Hepatocyte (in vitro differentiated cells): ENCODE data around the gene RUNDC1.

Experiments used
- CTCF ChIP-seq: fragments of 200-600 bp; sonication (generic); IDR thresholded peaks from 2 replicates; pipeline ENCODE4 v1.5.1; 2016; ENCODE audit warnings: antibody characterized with exemption, mild to moderate bottlenecking; ENCODE audit not compliant: poor library complexity
- EZH2 ChIP-seq: fragments of 200-600 bp; sonication (generic); IDR thresholded peaks from 2 replicates; pipeline ENCODE4 v1.6.1; 2016; ENCODE audit warnings: antibody characterized with exemption, mild to moderate bottlenecking, borderline replicate concordance
- EZH2phosphoT487 ChIP-seq: fragments of 200-600 bp; sonication (generic); IDR thresholded peaks from one replicate; pipeline ENCODE4 v1.6.1; 2018; ENCODE audit warnings: antibody characterized with exemption, mild to moderate bottlenecking, low read depth, moderate library complexity; ENCODE audit not compliant: unreplicated experiment, severe bottlenecking

DNA sequence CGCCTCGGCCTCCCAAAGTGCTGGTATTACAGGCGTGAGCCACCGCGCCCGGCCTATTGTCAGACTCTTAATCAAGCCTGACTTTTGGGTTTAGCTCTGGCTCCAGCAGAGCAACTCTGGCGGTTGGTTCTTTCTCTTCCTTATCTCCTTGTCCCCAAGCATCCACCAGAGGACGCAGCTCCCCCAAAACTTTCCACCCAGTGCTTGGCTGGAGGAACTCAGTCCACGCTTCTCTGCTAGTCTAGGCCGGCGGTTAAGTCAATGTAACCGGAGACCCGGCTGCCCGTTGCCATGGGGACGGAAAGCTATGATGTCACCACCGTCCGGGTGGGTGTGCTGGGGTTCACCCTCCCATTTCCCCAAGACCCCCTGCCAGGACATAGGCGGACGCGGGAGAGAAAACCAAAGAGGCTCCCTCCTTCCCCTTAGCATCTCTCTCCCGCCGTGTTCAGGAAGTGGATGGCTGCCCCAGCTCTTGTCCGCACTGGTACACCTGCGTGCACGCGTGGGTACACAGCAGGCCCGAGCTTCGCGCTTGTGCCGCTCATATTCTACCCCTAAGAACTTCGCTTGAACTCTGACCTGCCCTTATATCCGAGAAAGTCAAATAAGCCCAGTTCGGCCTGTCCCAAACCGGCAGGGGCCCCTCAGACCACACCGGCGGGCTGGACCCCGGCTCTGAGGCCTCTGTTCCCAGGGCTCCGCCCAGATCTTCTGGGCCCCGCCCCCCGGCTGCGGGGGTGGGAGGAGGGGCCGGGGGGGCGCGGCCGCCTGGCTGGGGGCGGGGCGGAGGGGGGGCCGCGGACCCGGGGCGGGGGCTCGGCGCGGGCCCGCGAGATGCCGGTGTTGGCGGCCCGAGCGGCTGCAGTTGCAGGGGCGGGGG, 44.3 kb downstream of the RUNDC1 start, which contains the start of gene RND2:
- TF ChIP-seq EZH2: no peak
- peak; percentile 86 for TF ChIP-seq CTCF
- TF ChIP-seq EZH2phosphoT487: no peak
